ENCODE measurements around the gene EML6.

DNA sequence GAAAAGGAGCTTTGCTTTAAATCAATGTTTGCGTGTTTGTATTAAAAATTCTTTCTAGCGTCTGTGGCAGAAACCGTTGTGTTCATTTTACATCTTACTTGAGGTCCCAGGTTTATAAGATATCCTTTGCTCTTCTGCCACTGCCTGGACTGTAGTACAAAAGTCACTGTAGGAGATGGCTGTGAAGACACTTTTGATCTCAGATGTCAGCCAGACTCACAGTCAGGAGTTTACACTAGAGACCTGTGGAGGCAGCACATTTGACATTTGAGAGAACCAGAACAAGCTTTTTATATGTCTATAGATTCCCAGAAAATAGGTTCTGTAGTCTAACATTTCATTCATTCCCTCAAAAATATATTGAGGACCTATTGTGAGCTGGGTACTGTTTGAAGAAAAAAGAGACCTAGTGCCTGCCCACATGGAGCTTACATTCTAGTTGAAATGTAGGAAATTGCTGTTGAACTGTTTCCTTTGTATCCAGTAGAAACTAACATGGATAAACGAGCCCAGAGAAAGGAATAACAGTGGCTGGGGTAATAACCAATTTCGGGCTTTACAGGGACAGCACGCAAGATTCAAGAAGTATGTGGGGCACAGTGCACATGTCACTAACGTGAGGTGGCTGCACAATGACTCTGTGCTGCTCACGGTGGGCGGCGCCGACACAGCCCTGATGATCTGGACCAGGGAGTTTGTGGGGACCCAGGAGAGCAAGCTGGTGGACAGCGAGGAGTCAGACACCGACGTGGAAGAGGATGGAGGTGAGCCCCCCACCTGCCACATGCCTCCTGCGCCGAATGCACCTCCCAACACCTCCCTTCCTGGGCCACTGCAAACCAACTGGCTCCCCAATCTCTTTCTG lies 204.5 kb downstream of the EML6 start:
- TF ChIP-seq, protein P1, sequence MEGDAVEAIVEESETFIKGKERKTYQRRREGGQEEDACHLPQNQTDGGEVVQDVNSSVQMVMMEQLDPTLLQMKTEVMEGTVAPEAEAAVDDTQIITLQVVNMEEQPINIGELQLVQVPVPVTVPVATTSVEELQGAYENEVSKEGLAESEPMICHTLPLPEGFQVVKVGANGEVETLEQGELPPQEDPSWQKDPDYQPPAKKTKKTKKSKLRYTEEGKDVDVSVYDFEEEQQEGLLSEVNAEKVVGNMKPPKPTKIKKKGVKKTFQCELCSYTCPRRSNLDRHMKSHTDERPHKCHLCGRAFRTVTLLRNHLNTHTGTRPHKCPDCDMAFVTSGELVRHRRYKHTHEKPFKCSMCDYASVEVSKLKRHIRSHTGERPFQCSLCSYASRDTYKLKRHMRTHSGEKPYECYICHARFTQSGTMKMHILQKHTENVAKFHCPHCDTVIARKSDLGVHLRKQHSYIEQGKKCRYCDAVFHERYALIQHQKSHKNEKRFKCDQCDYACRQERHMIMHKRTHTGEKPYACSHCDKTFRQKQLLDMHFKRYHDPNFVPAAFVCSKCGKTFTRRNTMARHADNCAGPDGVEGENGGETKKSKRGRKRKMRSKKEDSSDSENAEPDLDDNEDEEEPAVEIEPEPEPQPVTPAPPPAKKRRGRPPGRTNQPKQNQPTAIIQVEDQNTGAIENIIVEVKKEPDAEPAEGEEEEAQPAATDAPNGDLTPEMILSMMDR (IDR thresholded peaks at IDR 0.05; ENCODE audit: low read depth, low read length), result no peak
- no peak for TF ChIP-seq EZH2phosphoT487 (IDR thresholded peaks at IDR 0.05; ENCODE audit: low read depth)
